Left renal cortex interstitium (tissue), 4 donors: ENCODE results near the gene RFX2. TPM values are rescaled to one million over a fixed set of nuclear protein-coding genes. Genes with fewer than 3 reads are reported as not detected.
"Not testable (repeated sequence)": the region's sequence is repeated elsewhere in the genome, so short reads cannot be mapped to it uniquely, and the experiment has no call there.

Experiments
- DNase-seq, 4 donors: peaks; one replicate each; pipeline ENCODE4 v3.0.0-alpha.2; 2013; ENCODE audit warnings: low read depth in 4 of 4, low spot score in 2 of 4, missing footprints in 1 of 4
- polyA plus RNA-seq, 4 donors: library from polyadenylated mRNA; unstranded; fragments of 120-200 nt; gene quantifications; one replicate each; pipeline ENCODE4 v1.2.1, GENCODE V29; 2013; ENCODE audit not compliant: insufficient read length in 4 of 4

Gene RFX2
- polyA plus RNA-seq, 4 donors, result 6.7 to 11.1 (median 8.8) TPM

GRCh38 chr19:5996623-5997320 is 113.5 kb downstream of the RFX2 start:
- no peak for DNase-seq

DNA sequence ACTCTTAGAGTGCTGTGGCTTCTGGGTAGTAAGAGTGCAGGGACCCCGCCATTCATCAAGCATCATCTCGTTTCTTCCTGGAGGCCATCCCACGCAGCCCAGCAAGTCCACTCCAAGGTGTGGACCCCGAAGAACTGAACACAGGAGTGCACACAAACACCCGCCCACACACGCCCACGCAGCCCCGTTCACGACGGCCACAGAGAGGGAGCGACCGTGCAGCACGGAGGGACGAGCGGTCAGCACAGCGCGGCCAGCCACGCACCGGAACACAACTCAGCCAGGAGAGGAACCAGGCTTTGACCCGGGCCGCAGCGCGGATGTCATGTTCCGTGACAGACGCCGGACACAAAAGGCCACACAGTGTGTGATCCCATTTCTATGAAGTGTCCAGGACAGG is 114.2 kb downstream of the RFX2 start:
- no peak for DNase-seq

DNA sequence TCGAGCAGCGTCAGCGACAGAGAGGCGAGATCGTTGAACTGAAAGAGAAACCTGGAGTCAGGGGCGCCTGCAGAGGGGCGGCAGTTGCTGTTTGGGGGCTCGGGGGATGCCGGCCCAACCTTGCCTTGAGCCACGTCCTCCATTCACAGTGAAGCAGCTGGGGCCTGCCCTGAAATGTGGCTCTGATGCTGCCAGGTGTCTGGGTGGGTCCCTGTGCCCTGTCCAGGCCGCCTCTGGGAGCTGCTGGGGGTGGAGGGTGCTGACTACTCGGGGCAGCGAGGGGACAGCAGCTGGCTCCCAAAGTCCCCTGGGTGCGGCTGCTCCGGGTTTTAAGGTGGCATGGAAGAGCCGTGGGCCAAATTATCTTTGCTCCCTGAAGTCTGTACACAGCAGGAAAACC is 114.7 kb downstream of the RFX2 start:
- DNase-seq, result no peak

DNA sequence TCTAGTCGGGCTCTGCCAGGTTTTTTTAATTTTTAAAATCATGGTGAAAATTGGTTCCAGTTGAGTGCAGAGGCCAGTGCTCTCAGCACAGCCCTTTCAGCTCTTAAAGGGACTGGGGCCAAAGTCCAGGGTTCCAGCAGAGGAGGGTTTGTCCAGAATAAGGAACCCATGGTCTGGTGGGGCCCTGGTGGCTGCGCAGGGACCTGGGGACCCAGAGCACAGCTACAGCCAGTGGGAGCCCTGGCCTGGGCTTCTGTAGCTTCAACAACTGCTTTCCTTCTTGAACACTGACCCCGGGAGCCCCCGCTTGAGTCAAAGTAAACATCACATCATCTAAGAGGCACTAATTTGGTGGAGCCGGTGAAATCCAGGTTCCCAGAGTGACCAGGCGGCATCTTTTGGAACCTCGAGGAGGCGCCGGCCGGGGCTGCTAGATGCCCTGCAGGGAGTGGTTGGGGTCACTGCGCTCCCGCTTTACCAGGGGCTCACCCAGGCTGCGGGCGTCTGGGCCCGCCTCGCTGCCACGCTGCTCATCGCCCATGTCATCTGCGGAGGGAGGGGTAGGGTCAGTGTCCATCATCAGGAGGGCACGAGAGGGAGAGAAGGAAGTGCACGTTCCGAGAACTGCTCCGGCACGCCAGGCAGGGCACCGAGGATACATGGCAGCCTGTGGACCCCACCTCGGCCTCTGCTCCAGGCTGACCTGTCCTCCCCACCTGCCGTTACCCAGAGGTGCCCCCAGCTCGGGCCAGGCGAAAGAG is 115.7 kb downstream of the RFX2 start:
- no peak for DNase-seq

DNA sequence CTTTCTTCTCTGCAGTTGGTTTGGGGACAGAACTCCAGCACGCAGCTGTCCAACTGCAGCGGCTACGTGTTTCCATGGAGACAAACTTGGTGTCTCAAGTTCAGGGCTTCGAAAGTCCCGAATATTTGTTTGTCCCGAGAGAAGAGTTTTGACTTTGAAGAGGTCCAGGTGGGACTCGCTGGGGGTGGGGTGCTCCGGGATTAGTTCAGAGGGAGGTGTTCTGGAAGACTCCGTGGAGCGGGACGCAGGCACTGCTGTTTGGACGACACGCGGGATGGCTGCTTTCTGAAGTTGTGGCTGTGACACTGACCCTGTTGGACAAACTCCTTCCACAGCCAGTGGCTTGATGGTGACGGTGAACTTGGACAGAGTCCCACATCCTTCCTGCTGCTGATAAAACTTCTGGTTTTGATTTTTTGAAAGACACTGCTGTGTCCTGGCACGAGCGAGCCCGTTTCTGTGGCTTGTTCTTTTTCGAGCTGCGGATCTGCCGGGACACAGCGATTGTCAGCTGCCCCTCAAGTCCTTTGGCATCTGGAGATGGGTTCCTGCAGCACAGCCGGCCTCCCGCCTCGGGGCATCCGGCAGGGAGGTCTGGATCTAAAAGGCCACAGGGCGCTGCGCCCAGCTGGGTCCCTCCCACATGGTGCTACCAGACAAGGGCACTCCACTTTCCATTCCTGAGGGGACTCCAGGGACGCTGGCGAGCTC is 116.5 kb downstream of the RFX2 start:
- peak in 3 of 4 donors; percentile 47 to 71 (median 54) for DNase-seq

- no peak for DNase-seq
Measured at GRCh38 chr19:5993201-5993600, 117.1 kb downstream of the RFX2 start.

GRCh38 chr19:5992756-5993155 is 117.5 kb downstream of the RFX2 start:
- no peak for DNase-seq

DNA sequence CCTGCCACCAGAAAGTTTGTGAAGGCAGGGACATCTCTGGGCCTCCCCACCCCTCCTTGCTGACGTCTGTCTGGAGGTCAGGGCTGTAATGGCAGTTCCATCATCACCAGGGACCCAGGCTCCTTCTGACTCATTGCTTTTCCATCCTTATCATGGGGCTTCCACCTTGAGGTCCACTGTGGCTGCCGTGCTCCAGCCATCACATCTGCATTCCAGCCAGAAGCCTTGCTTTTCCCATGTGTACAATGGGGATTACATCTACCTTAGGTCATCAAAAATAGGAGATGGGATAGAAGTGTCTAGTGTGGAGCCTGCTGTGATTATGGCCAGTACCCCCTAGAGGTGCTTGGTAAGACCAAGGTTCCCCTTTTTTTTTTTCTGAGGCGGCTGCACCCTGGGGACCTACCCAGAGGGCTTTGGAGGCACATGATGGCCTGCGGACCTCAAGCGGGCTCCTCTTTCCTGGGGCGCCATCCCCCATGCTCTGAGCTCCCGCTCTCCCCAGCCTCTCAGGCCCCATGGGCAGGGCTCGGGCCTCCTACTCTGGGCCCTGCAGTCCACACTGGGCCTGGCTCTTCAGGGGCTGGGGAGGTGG is 119.0 kb downstream of the RFX2 start:
- no peak for DNase-seq

DNA sequence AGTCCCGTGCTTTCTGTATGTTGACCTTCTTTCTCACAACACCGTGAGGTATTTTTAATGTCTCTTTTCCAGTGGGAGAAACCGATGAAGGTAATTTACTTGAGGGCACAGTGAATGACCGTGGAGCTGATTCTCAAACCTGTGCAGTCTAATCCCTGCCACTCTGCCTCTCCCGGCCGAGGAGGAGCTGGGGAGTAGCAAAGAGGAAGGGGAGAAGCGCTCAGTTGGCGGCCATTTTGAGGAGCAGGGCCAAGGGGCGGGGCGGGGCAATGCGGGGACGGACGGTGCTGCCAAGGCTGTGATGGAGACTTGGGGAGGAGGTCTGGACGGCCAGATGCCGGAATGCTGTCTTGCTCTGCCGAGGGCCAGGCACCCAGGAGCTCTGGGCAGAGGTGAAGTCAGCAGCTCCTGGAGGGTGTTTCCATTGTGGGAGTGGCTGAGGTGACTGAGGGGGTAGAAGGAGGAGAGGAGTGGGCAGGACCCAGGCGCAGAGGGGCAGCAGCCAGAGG is 120.0 kb downstream of the RFX2 start:
- no peak for DNase-seq

DNA sequence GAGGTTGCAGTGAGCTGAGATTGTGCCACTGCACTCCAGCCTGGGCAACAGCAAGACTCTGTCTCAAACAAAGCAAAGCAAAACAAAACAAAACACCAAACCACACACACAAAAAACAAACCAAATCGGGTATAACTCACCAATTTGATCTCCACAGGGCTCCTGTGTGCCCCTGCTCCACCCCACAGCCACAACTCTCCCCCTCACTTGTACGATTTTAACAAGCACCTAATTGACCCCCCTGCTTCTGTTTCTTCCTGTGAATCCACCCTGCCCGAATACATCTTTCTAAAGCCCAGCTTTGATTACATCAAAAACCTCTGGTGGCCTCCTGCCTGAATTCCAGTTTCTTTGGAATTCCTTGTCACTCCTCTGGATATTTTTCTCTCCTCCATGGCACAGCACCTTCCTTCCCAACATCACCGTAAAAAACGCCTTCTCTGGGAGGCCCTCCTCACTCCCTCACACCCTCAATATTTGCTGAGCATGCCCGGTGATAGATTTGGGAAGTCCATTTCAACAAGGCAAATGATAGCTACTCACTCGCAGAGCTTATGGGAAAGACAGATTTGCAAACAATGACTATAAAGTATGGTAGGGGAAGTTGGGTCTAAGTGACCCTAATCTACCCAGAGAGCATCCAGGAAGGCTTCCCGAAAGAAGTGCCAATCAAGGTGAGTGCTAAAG is 120.8 kb downstream of the RFX2 start:
- no peak for DNase-seq

GRCh38 chr19:5988517-5989387 is 121.5 kb downstream of the RFX2 start:
- DNase-seq, result no peak

DNA sequence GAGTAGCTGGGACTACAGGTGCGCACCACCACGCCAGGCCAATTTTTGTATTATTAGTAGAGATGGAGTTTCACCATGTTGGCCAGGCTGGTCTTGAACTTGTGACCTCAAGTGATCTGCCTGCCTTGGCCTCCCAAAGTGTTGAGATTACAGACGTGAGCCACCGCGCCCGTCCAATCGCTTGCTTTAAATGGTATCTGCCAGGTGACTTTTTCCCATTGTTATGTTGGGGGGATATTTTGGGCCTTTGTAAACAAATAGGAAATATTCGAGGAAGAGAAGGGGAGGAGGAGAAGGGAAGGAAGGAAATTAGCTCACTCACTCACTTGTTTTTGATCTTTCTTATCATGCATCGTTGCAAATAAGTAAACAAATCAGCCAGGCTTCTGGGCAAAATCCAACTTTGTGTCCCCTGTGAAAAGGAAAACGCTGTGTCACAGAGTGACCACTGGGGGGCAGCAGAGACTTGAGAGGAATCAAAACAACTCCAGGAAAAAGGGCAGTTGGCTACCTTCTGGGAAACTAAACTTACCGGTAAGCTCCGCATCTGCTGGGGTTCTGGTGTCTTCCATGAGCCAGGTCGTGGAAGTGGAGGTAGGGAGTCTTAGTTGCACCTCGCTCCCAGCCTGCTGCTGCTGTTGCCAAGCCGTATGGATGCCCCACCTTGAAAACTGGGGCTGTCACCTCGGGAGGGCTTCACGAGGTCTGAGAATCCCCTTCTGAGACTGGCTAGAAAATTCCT is 123.1 kb downstream of the RFX2 start:
- peak in 2 of 4 donors; percentile 65 to 73 for DNase-seq

- DNase-seq, result not testable (repeated sequence)
Measured at GRCh38 chr19:5985837-5986236, 124.5 kb downstream of the RFX2 start.

DNA sequence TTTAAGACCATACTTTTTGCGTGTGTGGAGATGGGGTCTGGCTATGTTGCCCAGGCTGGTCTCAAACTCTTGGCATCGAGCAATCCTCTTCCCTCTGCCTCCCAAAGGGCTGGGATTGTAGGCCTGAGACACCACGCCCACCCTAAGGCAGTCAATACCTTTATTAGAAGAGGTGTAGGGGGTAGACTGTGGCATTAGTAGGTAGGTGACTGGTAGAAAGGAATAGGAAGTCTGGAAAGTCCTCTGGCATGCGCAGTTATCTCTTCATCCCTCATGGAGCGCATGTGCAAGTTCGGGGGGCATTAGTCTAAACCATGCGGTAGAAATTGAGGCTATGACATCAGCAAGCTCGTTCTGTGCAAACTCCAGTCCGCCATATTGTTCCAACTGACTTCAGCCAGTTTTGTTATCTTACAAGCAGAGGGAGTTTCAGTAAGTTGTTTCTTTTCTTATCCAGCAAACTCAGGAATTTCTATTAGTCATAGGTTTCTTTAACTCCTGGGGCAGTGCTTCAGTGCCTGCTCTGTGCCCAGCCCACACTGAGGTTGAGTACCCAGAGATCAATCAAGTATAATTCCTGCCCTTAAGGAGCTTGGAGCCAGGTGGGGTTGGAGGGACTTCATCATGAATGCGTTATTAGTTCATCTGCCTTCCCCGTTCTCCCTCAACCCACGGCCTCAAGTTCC is 125.1 kb downstream of the RFX2 start:
- DNase-seq, result no peak

- DNase-seq, result no peak
Measured at GRCh38 chr19:5984600-5984999, 125.7 kb downstream of the RFX2 start.

DNA sequence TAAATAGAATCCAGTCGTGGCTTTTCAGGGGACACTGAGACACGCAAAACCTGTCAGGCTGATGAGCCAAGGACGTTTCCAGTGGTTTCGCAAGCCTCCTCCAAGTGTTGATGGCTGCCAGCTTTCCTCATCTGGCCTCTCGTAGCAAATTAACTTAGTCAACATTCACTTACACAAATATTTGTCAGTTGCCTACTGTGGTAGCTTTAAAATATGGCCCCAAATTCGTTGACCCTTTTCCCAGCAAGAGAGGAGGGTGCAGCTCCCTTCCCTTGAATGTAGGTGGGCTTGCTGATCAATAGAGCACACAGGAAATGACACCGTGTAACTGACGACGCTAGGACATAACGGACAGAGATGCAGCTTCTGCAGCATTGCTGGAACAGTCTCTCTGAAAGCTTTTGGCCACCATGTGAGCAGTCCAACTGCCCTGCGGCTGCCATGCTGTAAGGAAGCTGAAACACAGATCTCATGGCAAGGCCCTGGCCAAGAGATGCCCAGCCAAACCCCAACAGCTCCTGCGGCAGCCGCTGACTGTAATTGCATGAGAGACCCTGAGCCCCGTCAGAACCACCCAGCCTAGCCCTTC is 126.8 kb downstream of the RFX2 start:
- no peak for DNase-seq

DNA sequence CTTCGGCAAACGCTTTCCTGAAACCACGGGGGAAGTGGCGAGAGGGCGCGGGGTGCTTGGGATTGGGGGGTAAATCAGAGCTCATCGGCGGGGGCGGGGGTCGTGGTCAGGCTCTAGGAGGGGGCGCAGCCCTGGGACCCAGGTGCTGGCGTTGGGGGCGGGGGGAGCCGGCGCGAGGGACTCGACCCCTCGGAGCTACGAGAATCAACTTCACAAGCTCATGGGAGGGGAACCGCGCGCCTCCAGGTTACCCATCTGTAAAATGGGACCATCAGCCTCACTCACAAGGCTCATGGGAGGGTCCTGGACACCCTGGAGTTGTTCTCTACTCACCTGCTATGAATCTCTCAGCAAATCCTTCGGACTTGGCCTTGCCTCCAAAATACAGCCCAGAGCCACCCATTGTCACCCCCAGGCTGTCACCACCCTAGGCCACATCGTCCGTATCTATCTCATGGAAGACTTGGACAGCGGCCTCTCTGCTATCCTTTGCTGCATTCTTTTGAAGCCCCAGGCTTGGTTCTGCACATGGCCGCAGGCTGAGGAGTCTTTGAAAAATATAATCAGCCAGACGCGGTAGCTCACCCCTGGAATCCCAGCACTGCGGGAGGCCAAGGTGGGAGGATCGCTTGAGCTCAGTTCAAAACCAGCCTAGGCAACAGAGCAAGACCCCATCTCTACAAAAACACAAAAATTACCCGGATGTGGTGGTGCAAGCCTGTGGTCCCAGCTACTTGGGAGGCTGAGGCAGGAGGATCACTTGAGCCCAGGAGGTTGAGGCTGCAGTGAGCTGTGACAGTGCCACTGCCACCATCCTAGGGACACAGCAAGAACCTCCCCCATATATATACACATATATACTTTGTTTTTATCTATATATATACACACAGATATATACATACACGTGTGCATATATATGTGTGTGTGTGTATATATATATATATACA is 131.4 kb downstream of the RFX2 start:
- DNase-seq, result no peak
